Sigmoid colon (tissue), 4 donors: ENCODE data around the gene MAGED2.
"Not testable (repeated sequence)": the region's sequence is repeated elsewhere in the genome, so short reads cannot be mapped to it uniquely, and the experiment has no call there.

Source experiments
- EP300 ChIP-seq, 4 donors: sonication (generic); formaldehyde crosslinking; IDR thresholded peaks; one replicate each; pipeline ENCODE4 v1.6.1; 2017; ENCODE audit warnings: antibody characterized with exemption in 4 of 4
- POLR2A ChIP-seq, 2 donors: fragments of 450-650 bp; IDR thresholded peaks; one replicate each; pipeline ENCODE4 v1.6.1; 2016; ENCODE audit warnings: antibody characterized with exemption in 2 of 2, mild to moderate bottlenecking in 2 of 2, moderate library complexity in 2 of 2
- POLR2AphosphoS5 ChIP-seq, 4 donors: sonication (generic); formaldehyde crosslinking; IDR thresholded peaks; one replicate each; pipeline ENCODE4 v1.6.1; 2017; ENCODE audit warnings: antibody characterized with exemption in 4 of 4
- TF ChIP-seq, protein P1 (sequence below), 4 experiments: fragments of 450-650 bp in 3 of 4; fragments of 200-600 bp in 1 of 4; IDR thresholded peaks; one replicate each; pipeline ENCODE4 v1.5.1; 2016 to 2019; ENCODE audit warnings: antibody characterized with exemption in 4 of 4, mild to moderate bottlenecking in 3 of 4, moderate library complexity in 2 of 4

GRCh38 chrX:54789405-54789804 lies 18.1 kb upstream of the MAGED2 start:
- TF ChIP-seq POLR2A, EP300, POLR2AphosphoS5 (IDR thresholded peaks at IDR 0.05): not testable (repeated sequence)
- TF ChIP-seq, protein P1, sequence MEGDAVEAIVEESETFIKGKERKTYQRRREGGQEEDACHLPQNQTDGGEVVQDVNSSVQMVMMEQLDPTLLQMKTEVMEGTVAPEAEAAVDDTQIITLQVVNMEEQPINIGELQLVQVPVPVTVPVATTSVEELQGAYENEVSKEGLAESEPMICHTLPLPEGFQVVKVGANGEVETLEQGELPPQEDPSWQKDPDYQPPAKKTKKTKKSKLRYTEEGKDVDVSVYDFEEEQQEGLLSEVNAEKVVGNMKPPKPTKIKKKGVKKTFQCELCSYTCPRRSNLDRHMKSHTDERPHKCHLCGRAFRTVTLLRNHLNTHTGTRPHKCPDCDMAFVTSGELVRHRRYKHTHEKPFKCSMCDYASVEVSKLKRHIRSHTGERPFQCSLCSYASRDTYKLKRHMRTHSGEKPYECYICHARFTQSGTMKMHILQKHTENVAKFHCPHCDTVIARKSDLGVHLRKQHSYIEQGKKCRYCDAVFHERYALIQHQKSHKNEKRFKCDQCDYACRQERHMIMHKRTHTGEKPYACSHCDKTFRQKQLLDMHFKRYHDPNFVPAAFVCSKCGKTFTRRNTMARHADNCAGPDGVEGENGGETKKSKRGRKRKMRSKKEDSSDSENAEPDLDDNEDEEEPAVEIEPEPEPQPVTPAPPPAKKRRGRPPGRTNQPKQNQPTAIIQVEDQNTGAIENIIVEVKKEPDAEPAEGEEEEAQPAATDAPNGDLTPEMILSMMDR (IDR thresholded peaks at IDR 0.05), result not testable (repeated sequence)
